NCI-H1417 (cell line): ENCODE results near the gene CLDN9.
A peak's percentile ranks its signal among the peaks of the same experiment; 100 is the strongest.
"Not testable (repeated sequence)": the region's sequence is repeated elsewhere in the genome, so short reads cannot be mapped to it uniquely, and the experiment has no call there.

Experiments
- DNase-seq, 3 experiments: peaks; one replicate each; lab custom pipeline; 2025; lab: John Stamatoyannopoulos, UW

The CLDN9 gene

DNA sequence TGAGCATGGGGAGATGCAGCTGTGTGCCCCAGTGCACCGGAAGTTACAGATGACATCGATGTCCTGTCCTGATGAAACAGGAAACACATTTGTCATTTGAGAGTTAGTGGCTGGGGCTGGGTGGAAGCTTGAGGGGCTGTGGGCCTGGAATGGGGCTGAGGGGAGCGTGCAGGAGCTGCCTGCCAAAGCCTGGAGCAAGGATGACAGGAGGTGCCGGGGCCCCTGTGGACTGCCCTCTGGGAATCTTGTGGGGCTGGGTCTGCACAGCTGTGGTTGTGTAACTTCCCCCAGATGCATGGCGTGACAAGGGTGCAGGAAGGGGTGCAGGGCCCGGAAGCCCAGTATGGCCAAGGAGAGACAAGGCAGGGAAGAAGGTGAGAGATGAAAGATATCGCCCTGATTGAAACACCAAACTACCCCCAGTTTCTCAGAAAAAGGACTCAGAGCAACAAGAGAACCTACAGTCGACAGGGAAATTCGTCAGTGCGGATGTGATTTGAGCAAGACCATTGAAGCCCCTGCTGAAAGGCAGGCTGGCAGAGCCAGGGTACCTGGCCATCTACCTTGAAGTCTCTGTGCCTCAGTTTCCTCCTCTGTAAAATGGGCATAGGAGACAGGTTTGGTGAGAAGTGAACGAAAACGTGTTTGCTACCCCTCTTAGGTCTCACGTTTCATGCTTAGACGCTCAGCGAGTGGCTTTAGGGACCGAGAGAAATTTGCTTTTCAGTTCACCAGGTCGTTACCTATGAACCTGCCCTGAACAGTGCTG is 42.4 kb downstream of the CLDN9 start:
- no peak for DNase-seq

GRCh38 chr16:3055734-3056115 is 43.0 kb downstream of the CLDN9 start:
- DNase-seq = not testable (repeated sequence)

DNA sequence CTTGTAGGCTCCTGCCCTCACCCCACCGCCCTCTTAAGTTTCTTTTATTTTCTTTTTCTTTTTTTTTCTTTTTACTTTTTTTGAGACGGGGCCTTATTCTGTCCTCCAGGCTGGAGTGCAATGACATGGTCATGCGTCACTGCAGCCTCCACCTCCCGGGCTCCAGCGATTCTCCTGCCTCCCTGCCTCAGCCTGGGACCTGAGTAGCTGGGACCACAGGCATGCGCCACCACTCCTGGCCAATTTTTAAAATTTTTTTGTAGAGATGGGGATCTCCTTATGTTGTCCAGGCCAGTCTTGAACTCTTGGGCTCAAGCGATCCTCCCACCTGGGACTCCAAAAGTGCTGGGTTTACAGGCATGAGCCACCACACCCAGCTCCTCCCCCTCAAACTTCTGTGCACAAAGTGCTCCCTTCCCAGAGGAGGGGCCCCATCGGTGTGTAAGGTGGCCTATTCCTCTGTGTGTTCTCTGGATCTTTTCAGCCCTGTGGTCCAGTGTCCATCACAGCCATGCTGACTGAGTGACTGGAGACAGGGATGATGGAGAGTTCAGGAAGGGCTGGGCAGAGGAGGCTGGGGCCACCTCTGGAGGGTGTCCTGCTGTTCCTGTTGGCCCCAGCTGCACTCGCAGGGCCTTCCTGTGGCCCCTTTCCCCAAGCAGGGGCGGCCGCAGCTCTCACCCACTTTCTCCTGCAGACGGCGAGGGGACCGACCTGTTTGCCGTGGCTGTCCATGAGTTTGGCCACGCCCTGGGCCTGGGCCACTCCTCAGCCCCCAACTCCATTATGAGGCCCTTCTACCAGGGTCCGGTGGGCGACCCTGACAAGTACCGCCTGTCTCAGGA is 43.8 kb downstream of the CLDN9 start:
- no peak for DNase-seq

DNA sequence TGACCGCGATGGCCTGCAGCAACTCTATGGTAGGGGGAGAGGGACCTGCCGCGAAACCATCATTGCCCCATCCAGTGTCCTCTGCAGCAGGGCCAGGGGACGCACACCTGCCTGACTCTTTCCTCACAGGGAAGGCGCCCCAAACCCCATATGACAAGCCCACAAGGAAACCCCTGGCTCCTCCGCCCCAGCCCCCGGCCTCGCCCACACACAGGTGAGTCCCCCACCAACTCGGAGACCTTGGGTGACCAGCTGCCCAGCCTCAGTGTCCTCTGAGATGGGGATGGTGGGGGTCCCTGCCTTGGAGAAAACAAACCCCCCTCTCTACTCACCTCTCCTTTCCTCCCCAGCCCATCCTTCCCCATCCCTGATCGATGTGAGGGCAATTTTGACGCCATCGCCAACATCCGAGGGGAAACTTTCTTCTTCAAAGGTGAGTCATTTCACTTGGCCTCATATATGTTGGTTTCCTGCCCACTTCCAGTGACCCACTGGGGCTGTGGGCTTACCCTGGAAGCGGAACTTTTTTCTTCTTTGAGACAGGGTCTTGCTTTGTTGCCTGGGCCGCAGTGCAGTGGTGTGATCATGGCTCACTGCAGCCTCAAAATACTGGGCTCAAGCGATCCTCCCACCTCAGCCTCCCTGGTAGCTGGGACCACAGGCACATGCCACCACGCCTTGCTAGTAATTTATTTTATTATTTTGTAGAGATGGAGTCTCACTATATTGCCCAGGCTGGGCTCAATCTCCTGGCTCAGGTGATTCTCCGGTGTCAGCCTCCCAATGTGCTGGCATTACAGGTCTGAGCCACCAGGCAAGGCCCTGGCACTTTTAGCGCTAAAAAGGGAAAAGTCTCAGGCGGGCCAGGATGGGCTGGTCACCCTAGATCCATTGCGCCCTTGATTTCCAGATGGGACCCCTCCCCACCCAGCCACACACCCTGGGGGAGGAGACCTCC is 44.7 kb downstream of the CLDN9 start:
- no peak for DNase-seq

GRCh38 chr16:3058139-3059030 is 45.7 kb downstream of the CLDN9 start:
- DNase-seq = peak; percentile 32 to 56 (median 36)

GRCh38 chr16:3059041-3059722 is 46.5 kb downstream of the CLDN9 start:
- DNase-seq = peak; percentile 81 to 92 (median 87)

GRCh38 chr16:3059723-3060242 is 47.1 kb downstream of the CLDN9 start:
- DNase-seq = no peak

DNA sequence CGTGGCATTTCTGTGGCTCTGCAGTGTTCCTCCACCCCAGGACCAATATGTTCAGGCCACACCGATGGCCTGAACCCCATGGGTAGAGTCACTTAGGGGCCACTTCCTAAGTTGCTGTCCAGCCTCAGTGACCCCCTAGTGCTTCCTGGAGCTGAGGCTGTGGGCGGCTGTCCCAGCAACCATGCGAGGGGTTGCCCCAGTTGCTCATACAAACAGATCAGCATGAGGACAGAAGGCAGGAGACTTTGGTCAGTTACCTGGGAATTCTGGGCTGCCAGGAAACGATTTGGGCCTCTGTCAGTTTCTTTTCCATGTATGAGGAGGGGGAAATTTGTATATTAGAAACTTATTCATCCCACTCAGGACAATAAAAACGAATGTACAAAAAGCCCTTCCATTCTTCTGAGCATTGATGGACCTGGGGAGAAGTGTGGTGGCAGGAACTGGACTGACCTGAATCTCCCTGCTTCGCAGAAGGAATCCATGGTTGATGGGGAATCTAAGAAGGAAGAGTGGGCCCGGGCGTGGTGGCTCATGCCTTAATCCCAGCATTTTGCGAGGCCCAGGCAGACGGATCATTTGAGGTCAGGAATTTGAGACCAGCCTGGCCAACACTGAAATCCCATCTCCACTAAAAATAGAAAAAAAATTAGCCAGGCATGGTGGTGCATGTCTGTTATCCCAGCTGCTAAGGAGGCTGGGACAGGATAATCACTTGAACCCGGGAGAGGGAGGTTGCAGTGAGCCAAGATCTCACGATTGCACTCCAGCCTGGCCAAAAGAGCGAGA is 47.8 kb downstream of the CLDN9 start:
- no peak for DNase-seq

DNA sequence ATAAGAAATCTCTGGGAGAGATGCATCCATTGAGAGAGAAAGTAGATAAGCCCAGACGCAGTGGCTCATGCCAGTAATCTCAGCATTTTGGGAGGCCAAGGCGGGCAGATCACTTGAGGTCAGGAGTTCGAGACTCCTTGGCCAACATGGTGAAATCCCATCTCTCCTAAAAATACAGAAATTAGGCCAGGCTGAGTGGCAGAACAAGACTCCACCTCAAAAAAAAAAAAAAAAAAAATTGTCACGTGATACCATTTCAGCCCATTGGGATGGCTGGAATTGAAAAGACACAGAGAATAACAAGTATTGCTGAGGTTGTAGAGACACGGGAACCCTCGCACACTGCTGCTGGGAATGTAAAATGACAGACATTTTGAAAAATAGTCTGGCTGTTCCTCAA is 49.8 kb downstream of the CLDN9 start:
- no peak for DNase-seq

GRCh38 chr16:3063625-3064386 is 51.1 kb downstream of the CLDN9 start:
- DNase-seq = no peak
